Caco-2 (cell line): ENCODE measurements around the gene EIF1. TPM values are rescaled to one million over a fixed set of nuclear protein-coding genes. Genes with fewer than 3 reads are reported as not detected.

Experiments used
- BruUV-seq: library from RNA; stranded (reverse); fragments of 400-500 nt; replicated peaks from 2 replicates; lab custom pipeline; 2021; lab: Mats Ljungman, UMichigan
- CTCF ChIA-PET: fragments of 300-600 bp; sonication (Branson Sonifier 250); formaldehyde crosslinking; loops from one replicate; lab custom pipeline; 2022; ENCODE audit warnings: antibody characterized with exemption; lab: Charles Lee
- POLR2A ChIA-PET: fragments of 300-600 bp; sonication (Branson Sonifier 250); formaldehyde crosslinking; loops from one replicate; lab custom pipeline; 2022; ENCODE audit warnings: antibody characterized with exemption; lab: Charles Lee
- DNase-seq, 2 experiments: peaks; one replicate each; pipeline versions ENCODE4 v3.0.0 to v3.0.0-alpha.2; 2020 to 2022
- H3K27me3 ChIP-seq: replicated peaks from 2 replicates; pipeline ENCODE4 v1.6.0; 2011; ENCODE audit warnings: low read length; ENCODE audit not compliant: control insufficient read depth, insufficient read depth
- H3K36me3 ChIP-seq: 2 replicates; pipeline ENCODE4 v1.5.1; 2011; ENCODE audit warnings: low read length; ENCODE audit not compliant: control insufficient read depth, insufficient read depth
- H3K4me1 ChIP-seq: fragments of 250-450 bp; sonication (Bioruptor Pico); 2 replicates; pipeline ENCODE4 v1.5.1; 2020; ENCODE audit warnings: mild to moderate bottlenecking
- H3K4me3 ChIP-seq: 2 replicates; pipeline ENCODE4 v1.5.1; 2011; ENCODE audit warnings: low read depth, mild to moderate bottlenecking, control low read depth, low read length
- H3K9me3 ChIP-seq: fragments of 250-450 bp; sonication (Bioruptor Pico); 2 replicates; pipeline ENCODE4 v1.5.1; 2020; ENCODE audit warnings: mild to moderate bottlenecking, moderate library complexity
- H3K27ac Mint-ChIP-seq: one replicate; pipeline ENCODE4 v1.8.0; 2022; ENCODE audit warnings: mixed read lengths; ENCODE audit not compliant: unreplicated experiment
- H3K27me3 Mint-ChIP-seq: one replicate; pipeline ENCODE4 v1.8.0; 2022; ENCODE audit warnings: mixed read lengths; ENCODE audit not compliant: insufficient read depth, unreplicated experiment
- H3K36me3 Mint-ChIP-seq: one replicate; pipeline ENCODE4 v1.8.0; 2022; ENCODE audit warnings: mild to moderate bottlenecking, mixed read lengths; ENCODE audit not compliant: insufficient read depth, unreplicated experiment
- H3K4me1 Mint-ChIP-seq: one replicate; pipeline ENCODE4 v1.8.0; 2022; ENCODE audit warnings: low read depth, mixed read lengths; ENCODE audit not compliant: unreplicated experiment
- H3K4me3 Mint-ChIP-seq: one replicate; pipeline ENCODE4 v1.8.0; 2022; ENCODE audit warnings: mild to moderate bottlenecking, moderate library complexity, mixed read lengths; ENCODE audit not compliant: unreplicated experiment
- H3K9me3 Mint-ChIP-seq: one replicate; pipeline ENCODE4 v1.8.0; 2022; ENCODE audit warnings: mixed read lengths; ENCODE audit not compliant: unreplicated experiment
- intact Hi-C: fragments of 100-400 bp; cut with micrococcal nuclease; formaldehyde crosslinking; loops from one replicate; pipeline ENCODE4 v1.10.0; 2022; ENCODE audit not compliant: unreplicated experiment
- total RNA-seq: library from RNA; stranded (reverse); gene quantifications from 2 replicates; pipeline ENCODE4 v1.2.3, GENCODE V29; 2022
- TF ChIP-seq, protein P1 (sequence below), 2 experiments: fragments of 200-600 bp in 1 of 2; IDR thresholded peaks; 1 replicate in 1 of 2; 2 replicates in 1 of 2; pipeline versions ENCODE4 v1.5.1 to v1.8.0; 2011 to 2022; ENCODE audit warnings: antibody characterized with exemption in 1 of 2, control low read depth in 1 of 2, inconsistent platforms in 1 of 2, low read depth in 1 of 2, low read length in 1 of 2, mild to moderate bottlenecking in 1 of 2, moderate library complexity in 1 of 2; ENCODE audit not compliant: insufficient read depth in 1 of 2, severe bottlenecking in 1 of 2, unreplicated experiment in 1 of 2

EIF1 gene
- total RNA-seq, 1 experiment from 2014 or later, result 783 TPM

DNA sequence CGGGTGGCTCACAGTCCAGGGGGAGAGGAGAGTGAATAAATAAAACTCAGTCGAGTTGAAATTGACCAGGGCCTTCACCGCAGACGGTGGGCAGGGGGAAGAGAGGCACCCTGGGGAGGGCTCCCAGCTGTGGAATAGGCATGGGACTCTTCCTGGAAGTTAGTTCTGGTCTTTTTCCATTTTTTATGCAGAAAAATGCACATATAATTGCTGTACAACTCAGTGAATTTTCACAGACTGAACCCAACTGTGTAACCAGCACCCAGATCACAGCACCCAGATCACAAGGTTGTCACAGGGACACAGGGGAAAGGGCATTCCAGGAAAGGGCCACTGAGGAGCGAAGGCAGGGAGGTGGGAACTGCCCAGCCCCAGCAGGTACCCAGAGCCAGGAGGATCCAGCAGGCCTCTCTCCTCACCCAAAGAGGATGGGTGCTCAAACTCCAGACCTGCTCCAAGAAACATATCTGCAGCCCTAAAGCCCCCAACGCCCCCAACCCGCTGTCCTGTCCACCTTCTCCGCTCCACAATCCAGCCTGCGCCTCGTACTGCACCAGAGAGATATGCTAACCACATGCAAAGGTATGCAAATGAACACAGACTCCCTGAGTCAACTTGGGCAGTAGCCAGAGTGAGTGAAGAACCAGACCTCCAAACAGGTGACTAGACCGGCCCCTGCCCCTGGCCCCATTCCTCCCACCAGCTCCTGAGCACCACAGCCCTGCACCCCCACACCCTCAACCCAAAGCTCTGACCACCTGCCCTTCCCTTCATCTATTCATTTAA is 29.1 kb upstream of the EIF1 start:
- ChIA-PET POLR2A (interaction anchor here (0.6 kb wide), 1 partner anchor 105 kb away, joined by 3 read pairs; no protein-coding TSS in a partner anchor), CTCF (interaction anchor here (1.1 to 2.1 kb wide), 3 partner anchors 11 to 110 kb away, joined by 4 to 10 read pairs (median 4); no protein-coding TSS in a partner anchor)
- no peak for DNase-seq
- intact Hi-C loops, result loop anchor here (5.0 kb wide), 1 partner anchor 242 kb away; no protein-coding TSS in a partner anchor
- Mint-ChIP-seq H3K9me3 (no peaks in the 10 kb centered on the region), H3K27ac (no peak overlapping the region), H3K36me3 (peaks cover 6% of the 10 kb centered on the region), H3K4me3 (no peak overlapping the region), H3K27me3 (no peaks in the 10 kb centered on the region), H3K4me1 (no peaks in the 10 kb centered on the region)
- TF ChIP-seq, protein P1, sequence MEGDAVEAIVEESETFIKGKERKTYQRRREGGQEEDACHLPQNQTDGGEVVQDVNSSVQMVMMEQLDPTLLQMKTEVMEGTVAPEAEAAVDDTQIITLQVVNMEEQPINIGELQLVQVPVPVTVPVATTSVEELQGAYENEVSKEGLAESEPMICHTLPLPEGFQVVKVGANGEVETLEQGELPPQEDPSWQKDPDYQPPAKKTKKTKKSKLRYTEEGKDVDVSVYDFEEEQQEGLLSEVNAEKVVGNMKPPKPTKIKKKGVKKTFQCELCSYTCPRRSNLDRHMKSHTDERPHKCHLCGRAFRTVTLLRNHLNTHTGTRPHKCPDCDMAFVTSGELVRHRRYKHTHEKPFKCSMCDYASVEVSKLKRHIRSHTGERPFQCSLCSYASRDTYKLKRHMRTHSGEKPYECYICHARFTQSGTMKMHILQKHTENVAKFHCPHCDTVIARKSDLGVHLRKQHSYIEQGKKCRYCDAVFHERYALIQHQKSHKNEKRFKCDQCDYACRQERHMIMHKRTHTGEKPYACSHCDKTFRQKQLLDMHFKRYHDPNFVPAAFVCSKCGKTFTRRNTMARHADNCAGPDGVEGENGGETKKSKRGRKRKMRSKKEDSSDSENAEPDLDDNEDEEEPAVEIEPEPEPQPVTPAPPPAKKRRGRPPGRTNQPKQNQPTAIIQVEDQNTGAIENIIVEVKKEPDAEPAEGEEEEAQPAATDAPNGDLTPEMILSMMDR (IDR thresholded peaks at IDR 0.05; ENCODE audit: insufficient read depth in 1 of 2, low read depth in 1 of 2, low read length in 1 of 2, severe bottlenecking in 1 of 2, unreplicated experiment in 1 of 2), result no peak
- Histone ChIP-seq H3K27me3 (no peaks in the 10 kb centered on the region), H3K9me3 (no peaks in the 10 kb centered on the region), H3K4me3 (no peak overlapping the region), H3K36me3 (no peaks in the 10 kb centered on the region), H3K4me1 (peaks cover 11% of the 10 kb centered on the region)
- BruUV-seq, result no TSS peak

DNA sequence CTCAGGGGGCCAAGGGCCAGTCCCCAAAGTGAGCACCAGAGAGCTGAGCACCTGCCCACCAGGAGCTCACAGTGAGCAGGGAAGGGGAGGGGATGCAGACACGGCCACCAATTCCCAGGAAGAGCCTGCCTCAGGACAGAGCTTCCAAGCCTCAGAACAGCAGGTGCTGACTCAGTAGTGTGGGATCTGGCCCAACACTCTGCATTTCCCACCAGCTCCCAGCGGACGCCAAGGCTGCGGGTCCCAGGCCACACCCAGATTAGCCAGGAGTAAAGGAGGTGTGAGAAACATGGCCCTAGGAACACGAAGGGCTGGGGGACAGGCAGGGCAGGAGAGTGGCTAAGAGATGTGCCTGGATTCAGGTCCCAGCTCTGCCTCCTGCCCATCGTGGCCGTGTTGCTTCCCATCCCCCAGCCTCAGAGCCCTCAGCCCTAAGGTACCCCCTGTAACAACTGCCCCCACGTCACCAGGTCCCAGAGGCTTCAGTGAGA is 28.4 kb upstream of the EIF1 start:
- peaks cover 6% of the 10 kb centered on the region for H3K36me3 Mint-ChIP-seq
- intact Hi-C loops, result loop anchor here (5.0 kb wide), 1 partner anchor 243 kb away; no protein-coding TSS in a partner anchor
- H3K4me1 Mint-ChIP-seq, result peaks cover under 1% of the 10 kb centered on the region
- Histone ChIP-seq H3K9me3 (no peaks in the 10 kb centered on the region), H3K36me3 (no peaks in the 10 kb centered on the region), H3K4me1 (peaks cover 7% of the 10 kb centered on the region), H3K27me3 (no peaks in the 10 kb centered on the region), H3K4me3 (no peak overlapping the region)
- DNase-seq, result no peak
- no peaks in the 10 kb centered on the region for H3K9me3 Mint-ChIP-seq
- no peak overlapping the region for H3K4me3 Mint-ChIP-seq
- no peak overlapping the region for H3K27ac Mint-ChIP-seq
- H3K27me3 Mint-ChIP-seq, result no peaks in the 10 kb centered on the region
- BruUV-seq, result no TSS peak
- POLR2A ChIA-PET, result interaction anchor here (0.6 kb wide), 1 partner anchor 106 kb away, joined by 3 read pairs; no protein-coding TSS in a partner anchor
- CTCF ChIA-PET, result interaction anchor here (1.1 to 2.1 kb wide), 3 partner anchors 12 to 111 kb away, joined by 4 to 10 read pairs (median 4); no protein-coding TSS in a partner anchor
- TF ChIP-seq, protein P1 (IDR thresholded peaks at IDR 0.05; ENCODE audit: insufficient read depth in 1 of 2, low read depth in 1 of 2, low read length in 1 of 2, severe bottlenecking in 1 of 2, unreplicated experiment in 1 of 2), result no peak

DNA sequence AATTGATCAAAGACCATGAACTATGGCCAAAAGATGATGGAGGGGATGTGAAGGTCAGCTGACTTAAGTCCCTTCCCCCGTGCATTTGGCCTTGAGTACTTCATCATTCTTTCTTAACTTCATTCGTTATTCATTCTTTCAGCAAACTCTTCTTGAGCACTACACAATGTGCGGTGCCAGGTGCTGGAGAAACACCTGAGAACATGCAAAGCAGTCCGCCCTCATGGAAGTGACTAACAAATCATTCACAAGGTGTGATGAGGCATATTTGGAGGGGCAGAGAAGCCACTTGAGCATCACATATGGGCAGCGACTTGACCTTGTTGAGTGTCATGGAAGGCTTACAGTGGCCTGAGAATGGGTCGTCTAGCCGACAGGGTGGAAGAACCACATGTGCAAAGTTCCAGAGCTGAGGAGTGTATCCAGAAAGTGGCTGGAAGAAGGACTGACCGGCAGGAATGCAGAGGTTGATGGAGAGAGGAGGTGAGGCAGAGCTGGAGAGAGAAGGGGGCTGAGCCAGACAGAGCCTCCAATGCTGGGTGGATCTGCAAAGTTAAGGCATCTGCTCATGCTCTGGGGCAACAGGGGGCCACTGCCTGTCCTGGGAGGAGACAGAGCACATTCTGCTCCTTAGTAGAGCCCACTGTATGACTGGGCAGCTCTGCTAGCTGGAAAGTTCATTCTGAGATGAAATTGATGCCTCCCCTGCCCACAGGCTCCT is 25.1 kb upstream of the EIF1 start:
- Mint-ChIP-seq H3K27me3 (no peaks in the 10 kb centered on the region), H3K36me3 (peaks cover 11% of the 10 kb centered on the region), H3K9me3 (no peaks in the 10 kb centered on the region), H3K27ac (no peak overlapping the region), H3K4me3 (no peak overlapping the region), H3K4me1 (peaks cover 18% of the 10 kb centered on the region)
- BruUV-seq, result no TSS peak
- TF ChIP-seq, protein P1 (IDR thresholded peaks at IDR 0.05; ENCODE audit: insufficient read depth in 1 of 2, low read depth in 1 of 2, low read length in 1 of 2, severe bottlenecking in 1 of 2, unreplicated experiment in 1 of 2), result no peak
- intact Hi-C loops, result loop anchor here (5.0 kb wide), 1 partner anchor 246 kb away; no protein-coding TSS in a partner anchor
- CTCF ChIA-PET, result interaction anchor here (0.6 to 2.7 kb wide), 27 partner anchors 10 to 1307 kb away, joined by 3 to 147 read pairs (median 5); partner anchors contain the start of genes KRT19, KRT32 and KRT36
- Histone ChIP-seq H3K27me3 (no peaks in the 10 kb centered on the region), H3K4me1 (peaks cover 11% of the 10 kb centered on the region), H3K36me3 (no peaks in the 10 kb centered on the region), H3K4me3 (no peak overlapping the region), H3K9me3 (no peaks in the 10 kb centered on the region)
- DNase-seq, result no peak
- POLR2A ChIA-PET, result interaction anchor here (1.4 kb wide), 1 partner anchor 135 kb away, joined by 4 read pairs; no protein-coding TSS in a partner anchor
